Activated CD4-positive, alpha-beta T cell treated with anti-CD3 and anti-CD28 coated beads, Interleukin-2, amount 10 ng/mL, durations not matched to agents 7 days and 5 days (primary cell): ENCODE results near the gene NNAT. TPM values are rescaled to one million over a fixed set of nuclear protein-coding genes. Genes with fewer than 3 reads are reported as not detected.

Experiments
- CTCF ChIA-PET: fragments of 350-600 bp; sonication (Branson Sonifier 250); formaldehyde crosslinking; loops from one replicate; lab custom pipeline; 2021; ENCODE audit warnings: antibody characterized with exemption; lab: Charles Lee
- POLR2A ChIA-PET: fragments of 350-600 bp; sonication (Branson Sonifier 250); formaldehyde crosslinking; loops from one replicate; lab custom pipeline; 2021; ENCODE audit warnings: antibody characterized with exemption; lab: Charles Lee
- DNase-seq: peaks from one replicate; pipeline ENCODE4 v3.0.0-alpha.2; 2020
- H3K27ac Mint-ChIP-seq: one replicate; pipeline ENCODE4 v1.8.0; 2021; ENCODE audit warnings: mild to moderate bottlenecking, moderate library complexity, mixed read lengths
- H3K27me3 Mint-ChIP-seq: one replicate; pipeline ENCODE4 v1.8.0; 2021; ENCODE audit warnings: mixed read lengths
- H3K36me3 Mint-ChIP-seq: one replicate; pipeline ENCODE4 v1.8.0; 2021; ENCODE audit warnings: low read depth, mixed read lengths
- H3K4me1 Mint-ChIP-seq: one replicate; pipeline ENCODE4 v1.8.0; 2021; ENCODE audit warnings: mixed read lengths
- H3K4me3 Mint-ChIP-seq: one replicate; pipeline ENCODE4 v1.8.0; 2021; ENCODE audit warnings: mild to moderate bottlenecking, moderate library complexity, mixed read lengths
- H3K9me3 Mint-ChIP-seq: one replicate; pipeline ENCODE4 v1.8.0; 2021; ENCODE audit warnings: mixed read lengths
- total RNA-seq, 2 experiments: library from RNA; stranded (reverse); gene quantifications; one replicate each; pipeline ENCODE4 v1.2.3, GENCODE V29; 2021

The NNAT gene
- total RNA-seq, 2 experiments from 2014 or later = 0.17 TPM; not detected in 1

GRCh38 chr20:37505263-37506151 is 15.5 kb upstream of the NNAT start:
- H3K4me1 Mint-ChIP-seq = no peaks in the 10 kb centered on the region
- no peaks in the 10 kb centered on the region for H3K9me3 Mint-ChIP-seq
- no peaks in the 10 kb centered on the region for H3K36me3 Mint-ChIP-seq
- ChIA-PET CTCF (no interaction called here), POLR2A (no interaction called here)
- no peak overlapping the region for H3K4me3 Mint-ChIP-seq
- DNase-seq = no peak
- no peak overlapping the region for H3K27ac Mint-ChIP-seq
- H3K27me3 Mint-ChIP-seq = no peaks in the 10 kb centered on the region

DNA sequence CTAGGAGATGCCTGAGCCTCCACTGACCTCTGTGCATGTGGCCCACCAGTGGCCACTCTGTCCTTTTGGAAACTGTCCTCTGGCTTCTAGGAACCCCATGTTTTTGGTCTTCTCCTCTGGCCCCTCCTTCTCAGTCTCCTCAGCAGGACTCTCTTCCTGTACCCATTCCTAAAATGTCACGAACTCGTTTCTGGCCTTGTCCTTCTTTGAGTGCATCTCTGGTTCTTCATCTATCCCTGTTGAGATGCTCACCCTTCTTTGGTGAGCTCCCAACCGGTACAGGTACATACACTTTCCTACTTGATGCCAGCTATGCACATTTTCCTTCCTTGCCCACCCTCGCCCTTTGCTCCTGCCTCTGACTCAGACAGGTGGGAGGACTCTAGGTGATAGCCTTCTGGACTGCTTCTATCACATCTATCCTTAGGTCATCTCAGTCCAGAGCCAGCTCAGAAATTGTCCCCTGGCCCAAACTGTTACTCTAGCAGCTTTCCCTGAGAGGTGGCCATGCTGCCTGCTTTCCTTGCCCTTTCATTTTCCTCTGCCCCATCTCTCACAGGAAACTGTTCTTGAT is 14.8 kb upstream of the NNAT start:
- Mint-ChIP-seq H3K9me3 (no peaks in the 10 kb centered on the region), H3K4me1 (no peaks in the 10 kb centered on the region), H3K4me3 (no peak overlapping the region), H3K36me3 (no peaks in the 10 kb centered on the region), H3K27ac (no peak overlapping the region), H3K27me3 (no peaks in the 10 kb centered on the region)
- CTCF ChIA-PET = no interaction called here
- POLR2A ChIA-PET = no interaction called here
- DNase-seq = no peak

- Mint-ChIP-seq H3K36me3 (peaks cover 4% of the 10 kb centered on the region), H3K4me1 (no peaks in the 10 kb centered on the region), H3K9me3 (no peaks in the 10 kb centered on the region), H3K27me3 (no peaks in the 10 kb centered on the region), H3K27ac (no peak overlapping the region), H3K4me3 (no peak overlapping the region)
- ChIA-PET POLR2A (no interaction called here), CTCF (interaction anchor here (0.5 to 0.7 kb wide), 2 partner anchors 43 to 186 kb away, joined by 3 read pairs; no protein-coding TSS in a partner anchor)
- no peak for DNase-seq
Observed at GRCh38 chr20:37510226-37510625, 10.8 kb upstream of the NNAT start.

GRCh38 chr20:37511610-37512275 is 9.3 kb upstream of the NNAT start:
- DNase-seq = no peak
- ChIA-PET CTCF (interaction anchor here (1.6 kb wide), 1 partner anchor 15 kb away, joined by 3 read pairs; the partner anchor contains the start of gene BLCAP), POLR2A (no interaction called here)
- H3K9me3 Mint-ChIP-seq = no peaks in the 10 kb centered on the region
- no peaks in the 10 kb centered on the region for H3K4me1 Mint-ChIP-seq
- no peak overlapping the region for H3K4me3 Mint-ChIP-seq
- no peaks in the 10 kb centered on the region for H3K27me3 Mint-ChIP-seq
- H3K27ac Mint-ChIP-seq = no peak overlapping the region
- H3K36me3 Mint-ChIP-seq = peaks cover 4% of the 10 kb centered on the region

- Mint-ChIP-seq H3K9me3 (no peaks in the 10 kb centered on the region), H3K27me3 (no peaks in the 10 kb centered on the region), H3K4me3 (no peak overlapping the region), H3K27ac (no peak overlapping the region), H3K4me1 (peaks cover 3% of the 10 kb centered on the region), H3K36me3 (peaks cover 13% of the 10 kb centered on the region)
- POLR2A ChIA-PET = no interaction called here
- DNase-seq = no peak
- CTCF ChIA-PET = interaction anchor here (1.6 kb wide), 1 partner anchor 21 kb away, joined by 4 read pairs; no protein-coding TSS in a partner anchor
Observed at GRCh38 chr20:37513779-37514359, 7.2 kb upstream of the NNAT start.

DNA sequence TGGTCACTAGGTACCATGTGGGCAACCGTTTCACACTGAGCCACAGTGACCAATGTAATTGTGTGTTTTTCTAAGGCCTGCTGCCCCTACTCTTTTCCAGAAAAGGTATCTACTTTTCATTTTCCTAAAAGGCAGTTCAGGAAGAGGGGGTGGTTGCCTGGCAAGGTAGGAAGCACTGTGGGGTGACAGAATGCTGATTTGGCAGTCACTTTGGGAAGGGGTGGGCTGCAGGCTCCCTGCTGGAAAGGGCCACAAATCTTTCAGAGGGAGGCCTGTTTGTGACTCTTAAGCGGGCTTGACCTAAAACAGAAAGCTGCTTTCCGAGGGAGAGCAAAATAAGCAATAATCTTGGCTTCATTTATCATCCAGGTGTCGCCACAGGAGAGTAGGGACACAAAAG is 5.2 kb upstream of the NNAT start:
- ChIA-PET CTCF (interaction anchor here (1.7 kb wide), 1 partner anchor 131 kb away, joined by 4 read pairs; no protein-coding TSS in a partner anchor), POLR2A (no interaction called here)
- no peak for DNase-seq
- no peaks in the 10 kb centered on the region for H3K9me3 Mint-ChIP-seq
- peaks cover 5% of the 10 kb centered on the region for H3K27me3 Mint-ChIP-seq
- H3K36me3 Mint-ChIP-seq = peaks cover 17% of the 10 kb centered on the region
- H3K4me3 Mint-ChIP-seq = no peak overlapping the region
- no peak overlapping the region for H3K27ac Mint-ChIP-seq
- peaks cover 9% of the 10 kb centered on the region for H3K4me1 Mint-ChIP-seq

DNA sequence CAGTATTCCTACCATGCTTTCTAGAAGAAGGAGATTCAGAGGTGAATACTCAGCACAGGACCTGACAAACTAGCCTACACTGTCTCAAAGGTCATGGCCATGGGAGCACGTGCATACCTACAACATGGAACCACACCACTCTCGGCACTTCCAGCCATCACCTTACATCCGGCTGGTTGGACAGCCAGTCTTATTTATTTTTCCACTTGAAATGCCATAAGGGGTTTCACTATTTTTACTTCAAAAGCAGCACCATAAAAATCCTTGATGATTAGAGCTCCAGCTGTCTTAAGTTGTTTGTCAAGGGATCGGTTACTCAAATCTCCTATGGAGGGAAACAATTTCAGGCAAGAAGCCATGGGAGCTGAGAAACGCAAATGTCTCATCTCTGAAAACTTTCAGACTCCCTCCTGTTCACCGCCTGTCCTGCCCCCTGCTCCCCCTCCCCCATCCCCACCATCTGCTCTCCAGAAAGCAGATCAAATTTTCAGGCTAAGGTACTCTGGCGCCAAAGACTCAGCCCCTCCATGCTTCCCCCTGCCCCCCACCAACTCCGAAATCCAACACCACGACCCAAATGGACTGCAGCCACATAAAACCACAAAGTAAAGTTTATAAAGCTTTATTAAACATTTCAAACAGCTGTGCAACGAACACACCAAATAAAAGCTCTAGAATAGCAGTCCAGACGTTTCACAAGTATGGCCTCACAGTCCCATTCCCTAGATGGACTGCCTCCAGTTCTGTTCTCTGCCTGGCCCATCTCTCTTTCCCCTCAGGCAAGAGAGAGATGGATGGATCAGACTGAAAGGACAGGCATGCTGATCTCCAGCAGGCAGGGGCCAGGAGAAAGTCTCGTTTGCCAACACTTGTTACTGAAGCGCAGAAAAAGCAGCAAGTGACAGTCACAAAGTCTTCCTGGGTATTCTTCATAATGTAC is 4.0 kb upstream of the NNAT start:
- H3K4me1 Mint-ChIP-seq = peaks cover 11% of the 10 kb centered on the region
- DNase-seq = no peak
- peaks cover 5% of the 10 kb centered on the region for H3K27me3 Mint-ChIP-seq
- no peak overlapping the region for H3K27ac Mint-ChIP-seq
- no peak overlapping the region for H3K4me3 Mint-ChIP-seq
- CTCF ChIA-PET = interaction anchor here (1.7 kb wide), 1 partner anchor 133 kb away, joined by 4 read pairs; no protein-coding TSS in a partner anchor
- peaks cover 17% of the 10 kb centered on the region for H3K36me3 Mint-ChIP-seq
- POLR2A ChIA-PET = no interaction called here
- no peaks in the 10 kb centered on the region for H3K9me3 Mint-ChIP-seq

DNA sequence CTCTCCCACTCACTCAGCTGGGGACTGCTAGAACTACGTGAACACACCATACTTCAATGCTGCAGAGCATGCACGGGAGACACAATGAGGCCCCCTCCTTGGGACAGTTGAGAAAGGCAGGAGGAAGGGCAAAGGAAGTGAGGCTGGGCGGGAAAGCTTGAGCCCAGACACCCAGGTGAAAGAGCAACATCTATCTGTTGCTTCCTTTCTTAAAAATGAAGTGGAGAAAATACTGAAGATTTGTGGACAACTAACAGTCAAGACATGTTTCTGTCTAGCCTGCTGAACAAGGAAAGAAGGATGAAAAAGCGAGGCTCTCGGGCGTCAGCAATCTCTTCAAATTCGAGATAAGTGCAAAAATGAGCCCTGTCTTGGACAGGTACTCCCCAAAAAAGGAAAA is 3.0 kb upstream of the NNAT start:
- Mint-ChIP-seq H3K36me3 (peaks cover 17% of the 10 kb centered on the region), H3K4me1 (peaks cover 12% of the 10 kb centered on the region), H3K9me3 (no peaks in the 10 kb centered on the region), H3K27me3 (peaks cover 5% of the 10 kb centered on the region), H3K27ac (no peak overlapping the region), H3K4me3 (no peak overlapping the region)
- POLR2A ChIA-PET = no interaction called here
- CTCF ChIA-PET = no interaction called here
- DNase-seq = no peak

- POLR2A ChIA-PET = interaction anchor here (0.6 kb wide), 1 partner anchor 15 kb away, joined by 5 read pairs; no protein-coding TSS in a partner anchor
- no peak for DNase-seq
- Mint-ChIP-seq H3K9me3 (no peaks in the 10 kb centered on the region), H3K4me3 (no peak overlapping the region), H3K4me1 (peaks cover 17% of the 10 kb centered on the region), H3K27ac (no peak overlapping the region), H3K27me3 (peaks cover 5% of the 10 kb centered on the region), H3K36me3 (peaks cover 17% of the 10 kb centered on the region)
- CTCF ChIA-PET = interaction anchor here (0.8 kb wide), 1 partner anchor 17 kb away, joined by 3 read pairs; no protein-coding TSS in a partner anchor
Observed at GRCh38 chr20:37518606-37519507, 2.2 kb upstream of the NNAT start.

DNA sequence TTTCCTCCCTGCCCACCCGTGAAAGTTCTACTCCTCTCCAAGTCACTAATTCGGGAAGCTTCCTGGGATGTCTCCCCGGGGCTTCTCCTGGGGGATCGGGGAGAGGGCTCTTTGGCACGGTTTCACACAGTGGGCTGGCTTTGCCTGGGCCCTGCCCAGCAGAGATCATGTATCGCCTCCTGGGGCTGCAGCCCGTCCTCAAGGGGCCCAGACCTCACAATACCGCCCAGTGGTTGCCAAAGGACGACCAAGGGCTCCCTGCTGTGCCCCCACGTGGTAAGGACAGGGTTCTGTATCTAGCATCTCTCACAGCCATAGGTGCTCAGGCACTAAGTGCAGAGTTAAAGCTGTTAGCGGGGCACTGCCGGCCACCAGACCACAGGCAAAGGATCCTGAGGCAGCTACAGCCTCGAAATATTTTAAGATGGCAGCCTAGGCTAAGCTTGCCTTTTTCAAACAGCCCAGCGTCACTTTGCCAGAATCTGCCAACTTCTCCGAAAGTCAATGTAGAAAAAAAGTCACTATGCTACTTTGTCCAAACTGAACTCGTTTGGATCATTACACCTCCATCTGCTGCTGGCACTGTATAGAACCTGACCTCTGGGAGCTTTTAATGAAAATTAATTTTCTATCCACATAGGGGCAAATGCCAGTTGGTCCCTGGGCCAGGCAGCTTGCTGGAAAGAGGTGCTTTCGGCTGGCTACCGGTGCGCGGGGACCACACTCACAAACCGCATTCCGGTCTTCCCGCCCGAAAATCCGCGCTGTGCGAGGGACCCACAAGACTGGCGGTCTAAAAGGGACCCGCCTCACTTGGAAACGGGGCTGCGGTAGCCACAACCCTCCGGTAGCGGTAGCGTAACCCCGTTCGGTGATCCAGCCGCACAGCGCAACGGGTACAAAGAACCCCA is 1.3 kb upstream of the NNAT start:
- H3K27me3 Mint-ChIP-seq = peaks cover 5% of the 10 kb centered on the region
- H3K36me3 Mint-ChIP-seq = peaks cover 13% of the 10 kb centered on the region
- POLR2A ChIA-PET = interaction anchor here (0.6 kb wide), 1 partner anchor 16 kb away, joined by 5 read pairs; no protein-coding TSS in a partner anchor
- H3K9me3 Mint-ChIP-seq = no peaks in the 10 kb centered on the region
- peaks cover 25% of the 10 kb centered on the region for H3K4me1 Mint-ChIP-seq
- no peak for DNase-seq
- no peak overlapping the region for H3K4me3 Mint-ChIP-seq
- H3K27ac Mint-ChIP-seq = no peak overlapping the region
- CTCF ChIA-PET = interaction anchor here (0.9 kb wide), 1 partner anchor 324 kb away, joined by 3 read pairs; no protein-coding TSS in a partner anchor
